GM18498 (cell line): ENCODE data around the gene KCNJ10.
"Not testable (repeated sequence)": the region's sequence is repeated elsewhere in the genome, so short reads cannot be mapped to it uniquely, and the experiment has no call there.

Source experiments
- ATAC-seq: cut with Tn5 transposase; IDR thresholded peaks from one replicate; pipeline ENCODE4 v1.9.1; 2021; ENCODE audit warnings: mild to moderate bottlenecking, moderate library complexity; ENCODE audit not compliant: unreplicated experiment

Gene KCNJ10

DNA sequence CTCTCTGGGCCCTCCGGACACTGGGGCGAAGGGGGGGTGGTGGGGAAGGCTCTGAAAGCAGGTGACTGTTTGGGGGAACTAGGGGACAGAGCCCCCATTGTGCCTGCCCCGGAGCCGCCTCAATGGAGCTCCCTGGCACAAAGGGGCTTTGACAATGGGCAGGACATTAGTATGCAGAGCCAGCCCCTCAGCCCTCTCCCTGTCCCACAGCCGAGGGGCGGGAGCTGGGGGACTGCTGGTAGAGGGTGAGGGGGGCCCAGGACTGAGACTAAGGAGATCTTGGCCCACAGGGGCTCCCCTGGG, 7.8 kb downstream of the KCNJ10 start:
- no peak for ATAC-seq

GRCh38 chr1:160061369-160062229, 8.4 kb downstream of the KCNJ10 start:
- no peak for ATAC-seq

GRCh38 chr1:160058087-160058486, 11.9 kb downstream of the KCNJ10 start:
- ATAC-seq = no peak

DNA sequence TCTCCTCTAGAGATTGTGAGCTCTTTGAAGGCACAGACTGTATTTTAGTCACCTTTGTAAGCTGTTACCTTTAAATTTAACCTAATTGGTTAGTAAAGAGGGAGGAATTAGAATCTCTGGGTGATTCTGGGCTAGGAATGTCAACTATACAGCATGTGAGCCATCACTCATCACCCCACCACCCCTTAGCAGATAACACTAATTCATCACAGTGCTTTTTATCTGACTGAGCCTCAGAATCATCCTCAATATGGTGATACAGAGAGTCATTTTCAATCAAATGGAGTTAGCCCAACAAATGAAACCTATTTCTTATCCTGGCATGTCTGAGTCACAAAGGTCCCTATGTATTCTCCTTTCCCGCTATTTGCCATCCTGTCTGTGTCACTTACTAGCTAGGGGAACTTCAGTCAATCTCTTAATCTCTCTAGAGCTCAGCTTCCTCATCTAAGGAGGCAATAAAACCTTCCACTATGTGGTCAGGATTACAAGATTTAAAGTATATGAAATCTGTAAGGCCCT, 13.3 kb downstream of the KCNJ10 start:
- ATAC-seq = no peak

GRCh38 chr1:160053548-160054365, 16.2 kb downstream of the KCNJ10 start:
- ATAC-seq = no peak

DNA sequence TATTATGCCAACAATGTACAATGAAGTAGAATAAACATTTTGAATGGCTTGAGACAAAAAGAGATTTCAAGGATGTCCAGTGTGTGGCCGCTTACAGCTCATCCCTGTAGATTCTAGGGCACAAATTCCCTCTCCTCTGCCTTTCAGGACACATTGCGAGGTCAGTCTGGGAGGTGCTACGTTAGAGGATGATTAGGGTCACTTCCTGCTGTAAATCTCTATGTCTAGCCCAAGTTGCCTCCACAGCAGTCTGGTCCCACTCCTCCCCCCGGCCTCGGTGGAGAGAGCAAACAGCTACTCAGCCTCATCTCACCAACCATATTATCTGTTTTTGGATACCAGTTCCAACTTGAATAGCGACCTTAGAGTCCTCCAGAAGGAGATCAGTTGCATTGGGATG, 17.0 kb downstream of the KCNJ10 start:
- no peak for ATAC-seq

DNA sequence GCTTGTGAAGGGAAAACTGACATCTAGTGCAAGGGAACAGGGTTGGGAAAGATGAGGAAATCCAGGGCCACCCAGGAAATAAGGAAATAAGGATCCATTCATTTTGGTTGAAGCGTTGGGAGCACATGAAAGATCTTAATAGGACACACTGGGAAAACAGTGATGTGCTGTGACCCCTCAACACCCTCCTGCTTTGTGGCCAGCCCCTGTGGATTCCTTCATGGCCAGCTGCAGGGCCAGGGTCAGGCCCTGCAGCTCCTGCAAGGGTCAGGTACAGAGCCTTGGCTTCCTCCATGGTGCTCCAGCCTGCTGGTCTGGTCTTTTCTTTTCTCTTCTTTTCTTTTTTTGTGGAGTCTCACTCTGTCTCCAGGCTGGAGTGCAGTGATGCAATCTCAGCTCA, 19.3 kb downstream of the KCNJ10 start:
- no peak for ATAC-seq

DNA sequence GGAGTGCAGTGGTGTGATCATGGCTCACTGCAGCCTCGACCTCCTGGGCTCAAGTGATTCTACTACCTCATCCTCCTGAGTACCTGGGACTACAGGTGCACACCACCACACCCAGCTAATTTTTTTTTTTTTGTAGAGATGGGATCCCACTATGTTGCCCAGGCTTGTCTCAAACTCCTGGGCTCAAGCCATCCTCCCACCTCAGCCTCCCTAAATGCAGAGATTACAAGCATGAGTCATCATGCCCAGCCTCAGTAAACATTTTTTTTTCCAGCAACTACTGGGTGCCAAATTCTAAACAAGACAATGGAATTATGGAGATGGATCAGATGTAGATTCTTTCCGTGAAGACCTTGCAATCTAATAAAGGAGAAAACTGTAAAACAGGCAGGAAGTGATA, 19.8 kb downstream of the KCNJ10 start:
- not testable (repeated sequence) for ATAC-seq

DNA sequence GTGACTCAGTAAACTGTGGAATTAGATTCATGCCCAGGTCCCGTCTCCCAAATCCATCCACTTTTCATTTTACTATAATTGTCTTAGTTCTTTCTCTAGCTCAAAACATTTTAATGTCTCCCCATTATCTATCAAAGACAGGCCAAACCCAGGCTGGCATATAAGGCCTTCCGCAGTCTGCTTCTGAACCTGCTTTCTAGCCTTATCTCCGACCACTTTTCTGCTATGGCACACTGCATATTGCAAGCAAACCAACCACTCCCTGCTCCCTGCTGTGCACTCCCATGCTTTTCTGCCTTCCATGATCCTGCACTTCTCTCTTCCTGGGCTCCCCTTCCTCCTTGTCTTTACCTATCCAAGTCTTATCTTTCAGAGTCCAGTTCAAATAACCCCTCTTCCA, 20.9 kb downstream of the KCNJ10 start:
- ATAC-seq = no peak

DNA sequence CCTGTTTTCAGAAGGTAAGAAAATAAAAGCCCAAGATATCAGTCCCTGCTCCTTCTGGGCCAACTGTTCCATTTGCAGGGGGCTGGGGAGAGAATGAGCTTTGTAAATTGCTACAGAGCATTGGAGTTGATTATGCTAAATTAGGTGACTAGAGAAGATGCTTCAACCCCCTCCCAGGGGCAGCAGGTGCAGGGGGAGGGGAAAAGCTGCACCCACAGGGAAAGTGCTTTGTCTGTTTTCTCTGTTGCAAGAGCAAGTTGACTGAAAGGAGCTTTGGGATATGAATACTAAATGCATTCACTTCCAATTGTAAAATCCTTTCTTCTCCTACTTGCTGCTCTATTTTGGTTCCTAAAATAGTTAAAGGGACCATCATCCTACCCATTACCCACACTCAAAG, 21.6 kb downstream of the KCNJ10 start:
- ATAC-seq = no peak

DNA sequence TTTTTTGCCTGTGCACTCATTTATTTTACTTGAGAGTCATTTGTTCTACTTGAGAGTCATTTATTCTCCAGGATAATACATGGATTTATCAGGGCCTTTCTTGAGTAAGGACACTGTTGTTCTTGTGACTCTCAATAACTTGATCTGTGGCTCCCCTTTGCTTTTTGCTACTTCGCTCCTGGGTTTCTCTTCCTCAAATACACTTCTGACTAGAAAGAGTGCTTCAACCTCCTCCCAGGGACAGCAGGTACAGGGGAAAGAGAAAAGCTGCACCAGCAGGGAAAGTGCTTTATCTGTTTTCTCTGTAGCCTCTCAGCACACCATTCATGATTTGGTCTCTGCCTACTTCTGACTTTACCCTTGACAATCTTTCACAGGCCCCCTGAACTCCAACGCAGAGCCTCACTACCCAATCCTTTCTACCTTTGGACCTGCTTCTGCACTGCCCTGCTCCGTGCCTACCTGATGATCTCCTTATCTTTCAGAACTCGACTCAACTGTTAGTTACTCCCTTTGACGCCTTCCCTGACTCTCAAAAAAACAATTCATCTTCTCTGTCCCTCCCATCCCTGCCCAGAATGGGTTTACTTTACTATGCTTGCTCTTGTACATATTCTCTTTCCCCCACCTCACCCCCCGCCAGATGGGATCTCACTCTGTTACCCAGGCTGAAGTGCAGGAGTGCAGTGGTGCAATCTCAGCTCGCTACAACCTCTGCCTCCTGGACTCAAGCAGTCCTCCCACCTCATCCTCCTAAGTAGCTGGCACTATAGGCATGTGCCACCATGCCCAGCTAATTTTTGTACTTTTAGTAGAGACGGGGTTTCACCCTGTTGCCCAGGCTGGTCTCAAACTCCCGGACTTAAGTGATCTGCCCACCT, 22.6 kb downstream of the KCNJ10 start:
- no peak for ATAC-seq

- ATAC-seq = no peak
Measured at GRCh38 chr1:160046494-160047110, 23.4 kb downstream of the KCNJ10 start.

DNA sequence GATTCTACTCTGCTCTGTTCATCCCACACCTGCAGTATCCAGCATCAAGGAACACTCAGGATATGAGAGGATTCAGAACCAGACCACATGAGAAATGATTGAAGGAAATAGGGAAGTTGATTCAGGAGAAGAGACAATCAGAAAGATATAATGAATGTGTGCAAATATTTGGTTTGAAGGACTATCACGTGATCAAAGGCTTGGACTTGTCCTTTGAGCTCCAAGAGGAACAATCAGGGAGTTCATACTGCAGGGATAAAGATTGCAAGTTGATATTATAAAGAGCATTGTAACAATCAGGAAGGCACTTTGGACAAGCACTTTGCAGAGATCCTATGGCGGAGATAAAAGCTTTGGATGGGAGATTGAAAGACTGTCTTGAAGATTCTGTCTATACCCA, 24.3 kb downstream of the KCNJ10 start:
- ATAC-seq = no peak

GRCh38 chr1:160043543-160043942, 26.4 kb downstream of the KCNJ10 start:
- no peak for ATAC-seq

DNA sequence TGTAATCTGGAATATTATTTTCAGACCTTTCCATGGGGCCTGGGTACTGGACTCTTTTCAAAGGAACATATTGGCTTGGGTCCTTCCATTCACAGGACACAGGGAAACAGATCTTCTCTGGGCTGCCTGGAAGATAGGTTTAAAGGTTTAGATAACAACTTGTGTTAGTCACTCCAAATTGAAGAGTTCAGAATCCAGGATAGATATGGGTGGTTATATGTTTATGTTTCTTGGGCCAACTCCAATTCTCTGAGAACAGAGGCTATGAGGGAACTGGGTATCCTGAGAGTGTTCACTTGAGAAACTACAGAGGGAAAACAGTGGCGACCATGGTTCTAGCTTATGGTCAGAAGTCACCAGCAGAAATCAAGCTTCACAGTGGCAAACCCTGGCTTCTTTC, 29.5 kb downstream of the KCNJ10 start:
- no peak for ATAC-seq

DNA sequence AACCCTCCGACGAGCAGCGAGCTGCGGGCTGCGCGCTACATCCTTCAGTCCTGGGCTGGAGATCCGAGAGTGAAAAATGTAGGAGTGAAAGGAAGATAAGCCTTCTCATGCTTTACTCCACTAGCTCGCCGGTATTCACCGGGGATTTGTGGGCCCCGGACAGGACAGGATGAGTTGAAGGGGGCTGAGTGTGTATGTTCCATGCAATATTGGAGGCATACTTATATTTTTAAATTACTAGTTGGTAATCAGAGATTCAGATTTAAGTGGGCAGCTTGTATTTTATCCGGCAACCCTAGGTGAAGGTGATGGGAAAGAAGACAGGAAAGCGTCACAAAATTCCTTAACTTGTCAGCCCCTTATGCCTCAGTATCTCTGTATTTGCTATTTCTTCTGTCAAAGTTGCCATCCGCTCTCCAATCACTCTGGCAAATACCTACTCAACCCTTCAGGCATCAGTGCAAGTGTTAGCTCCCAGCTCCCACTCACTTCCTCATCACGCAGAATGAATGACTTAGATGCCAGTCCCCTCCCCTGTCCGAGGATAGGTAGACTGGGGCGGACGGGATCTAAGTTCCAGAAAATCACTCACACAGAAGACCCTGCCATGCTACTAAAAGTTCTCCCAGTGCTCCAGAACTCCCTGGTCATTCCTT, 37.7 kb downstream of the KCNJ10 start:
- ATAC-seq = no peak

GRCh38 chr1:160031365-160032164, 38.4 kb downstream of the KCNJ10 start, which contains the start of gene PIGM:
TSS of gene PIGM (minus strand) at chr1:160031990. CDS start at chr1:160031739, 251 bp downstream.
- peak; percentile 97 for ATAC-seq

DNA sequence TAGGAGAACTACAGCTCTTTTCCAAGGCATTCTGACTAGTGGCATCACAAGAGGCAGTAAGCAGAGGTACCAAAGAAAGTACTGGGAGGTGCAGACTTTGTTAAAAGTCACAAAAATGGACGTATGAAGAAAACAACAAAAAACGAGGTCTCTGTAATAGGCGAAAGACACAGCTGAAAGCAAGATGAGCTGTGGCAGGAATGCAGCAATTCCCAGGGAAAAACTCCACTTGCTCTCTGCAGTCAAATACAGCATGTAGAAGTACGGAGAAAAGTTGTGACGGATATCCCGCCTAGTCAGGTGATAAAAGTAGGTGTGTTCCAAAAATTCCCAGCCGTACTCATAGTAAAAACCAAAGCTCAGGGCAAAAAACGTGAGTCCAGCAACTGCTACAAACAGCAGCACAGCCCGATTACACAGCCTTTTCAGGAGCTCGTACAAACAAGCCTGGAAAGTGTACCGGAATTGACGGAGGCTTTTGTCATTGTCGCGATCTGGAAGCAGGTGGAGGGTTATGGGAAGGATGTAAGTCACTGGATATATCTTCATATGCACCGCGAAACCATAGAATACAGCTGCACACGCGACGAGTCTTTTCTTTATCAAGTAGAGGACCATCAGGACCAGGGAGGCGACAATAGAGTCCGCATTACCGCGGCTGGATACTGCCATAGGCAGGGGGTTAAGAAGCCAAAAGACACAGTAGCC, 39.1 kb downstream of the KCNJ10 start:
- peak; percentile 25 for ATAC-seq

- no peak for ATAC-seq
Measured at GRCh38 chr1:160028426-160028825, 41.5 kb downstream of the KCNJ10 start.
